Pons (tissue), 1 donor: ENCODE data around the gene BCKDHA.
"Not testable (repeated sequence)": the region's sequence is repeated elsewhere in the genome, so short reads cannot be mapped to it uniquely, and the experiment has no call there.

Experiments used
- DNase-seq: peaks from one replicate; pipeline ENCODE4 v3.0.0-alpha.2; 2016; ENCODE audit warnings: low spot score

The BCKDHA gene

GRCh38 chr19:41426116-41426841, 28.7 kb downstream of the BCKDHA start:
- no peak for DNase-seq

GRCh38 chr19:41426952-41427646, 29.5 kb downstream of the BCKDHA start, which contains the start of gene B3GNT8:
Gene B3GNT8, minus strand, starts transcription at chr19:41427374. Its CDS starts 596 bp downstream, at chr19:41426778.
- no peak for DNase-seq

GRCh38 chr19:41427647-41428480, 30.2 kb downstream of the BCKDHA start:
- DNase-seq = no peak

GRCh38 chr19:41428481-41428859, 30.9 kb downstream of the BCKDHA start:
- DNase-seq = no peak

GRCh38 chr19:41430922-41431321, 33.3 kb downstream of the BCKDHA start:
- no peak for DNase-seq

GRCh38 chr19:41431426-41432386, 34.1 kb downstream of the BCKDHA start:
- no peak for DNase-seq

- DNase-seq = no peak
These were observed 35.6 kb downstream of the BCKDHA start for GRCh38 chr19:41433171-41433570.

- no peak for DNase-seq
These were observed 36.8 kb downstream of the BCKDHA start for GRCh38 chr19:41434450-41434849.

GRCh38 chr19:41435376-41435775, 37.8 kb downstream of the BCKDHA start:
- DNase-seq = not testable (repeated sequence)

- no peak for DNase-seq
These were observed 38.5 kb downstream of the BCKDHA start for GRCh38 chr19:41435936-41436673.

GRCh38 chr19:41436674-41436951, 39.0 kb downstream of the BCKDHA start:
- no peak for DNase-seq

- no peak for DNase-seq
These were observed 40.4 kb downstream of the BCKDHA start for GRCh38 chr19:41437944-41438574.

- peak; percentile 99 for DNase-seq
These were observed 42.0 kb downstream of the BCKDHA start, which contains the start of gene DMAC2 for GRCh38 chr19:41439441-41440222. Gene DMAC2, minus strand, starts transcription at chr19:41439912. Its CDS starts 13 bp downstream, at chr19:41439899.

- DNase-seq = no peak
These were observed 43.8 kb downstream of the BCKDHA start for GRCh38 chr19:41441321-41441945.

GRCh38 chr19:41442473-41443355, 45.1 kb downstream of the BCKDHA start, which contains the start of gene ERICH4:
Gene ERICH4, plus strand, starts transcription at chr19:41443156. Its CDS starts 14 bp downstream, at chr19:41443170.
- DNase-seq = no peak

GRCh38 chr19:41443813-41444455, 46.3 kb downstream of the BCKDHA start:
- DNase-seq = no peak

GRCh38 chr19:41445575-41445974, 48.0 kb downstream of the BCKDHA start:
- DNase-seq = no peak
